CD4-positive, alpha-beta T cell treated with Interleukin-17A for 4 hours (primary cell): ENCODE measurements around the gene SCLY.

Source experiments
- DNase-seq: peaks from one replicate; pipeline ENCODE4 v3.0.0-alpha.2; 2020; ENCODE audit warnings: mixed read lengths

The SCLY gene

DNA sequence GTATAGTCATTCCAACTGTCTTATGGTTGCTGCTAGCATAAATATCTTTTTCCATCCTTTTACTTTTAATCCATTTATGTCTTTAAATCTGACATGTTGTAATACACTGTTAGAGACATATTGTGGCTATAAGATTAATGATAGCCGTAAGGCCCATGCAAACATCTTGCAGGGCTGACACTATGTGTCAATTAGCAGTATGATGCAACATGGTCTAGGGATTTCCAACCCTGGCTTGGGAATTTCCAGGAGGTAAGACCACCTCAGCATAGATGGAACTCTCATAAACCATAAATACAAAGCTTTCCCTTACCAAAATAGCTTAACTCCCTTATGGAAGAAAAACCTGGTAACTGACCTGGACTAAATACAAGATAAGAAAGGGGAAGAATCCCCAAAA lies 16.5 kb downstream of the SCLY start:
- no peak for DNase-seq

DNA sequence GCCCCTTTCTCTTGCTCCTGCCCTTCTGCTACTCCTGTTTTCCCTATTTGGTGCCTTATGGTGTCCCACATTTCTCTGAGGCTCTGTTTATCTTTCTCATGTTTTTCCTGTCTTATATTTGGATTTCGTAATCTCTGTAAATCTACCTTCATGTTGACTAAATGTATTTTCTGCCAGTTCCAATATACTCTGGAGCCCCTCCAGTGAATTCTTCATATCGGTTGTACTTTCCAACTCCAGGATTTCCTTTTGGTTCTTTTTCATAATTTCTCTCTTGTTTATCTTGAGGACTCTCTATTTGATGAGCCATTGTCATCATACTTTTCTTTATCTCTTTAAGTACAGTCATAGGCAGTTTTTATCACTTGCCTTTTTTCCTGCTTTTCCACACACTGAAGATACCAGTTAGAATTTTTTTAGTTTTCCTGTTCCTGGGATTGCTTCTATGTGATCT lies 19.1 kb downstream of the SCLY start:
- DNase-seq = no peak

DNA sequence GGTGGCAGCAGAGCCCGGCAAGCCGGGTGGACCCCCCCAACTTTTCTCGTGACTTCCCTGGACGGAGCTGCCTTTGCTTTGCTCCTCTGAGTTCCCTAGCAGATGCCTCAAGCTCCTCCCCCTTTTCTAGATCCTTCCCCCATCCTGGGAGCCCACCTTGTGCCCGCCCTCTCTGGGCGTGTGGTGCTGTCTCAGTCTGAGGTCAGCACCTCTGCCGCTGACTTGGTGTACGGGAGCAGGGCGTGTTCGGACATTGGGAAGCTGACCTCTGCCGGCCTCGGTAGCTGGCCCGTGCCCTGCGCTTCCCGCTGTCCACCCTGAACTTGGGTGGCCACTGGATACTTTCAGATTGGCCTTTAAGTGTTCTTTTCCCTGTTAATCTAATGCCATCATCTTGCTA lies 19.7 kb downstream of the SCLY start:
- DNase-seq = no peak

DNA sequence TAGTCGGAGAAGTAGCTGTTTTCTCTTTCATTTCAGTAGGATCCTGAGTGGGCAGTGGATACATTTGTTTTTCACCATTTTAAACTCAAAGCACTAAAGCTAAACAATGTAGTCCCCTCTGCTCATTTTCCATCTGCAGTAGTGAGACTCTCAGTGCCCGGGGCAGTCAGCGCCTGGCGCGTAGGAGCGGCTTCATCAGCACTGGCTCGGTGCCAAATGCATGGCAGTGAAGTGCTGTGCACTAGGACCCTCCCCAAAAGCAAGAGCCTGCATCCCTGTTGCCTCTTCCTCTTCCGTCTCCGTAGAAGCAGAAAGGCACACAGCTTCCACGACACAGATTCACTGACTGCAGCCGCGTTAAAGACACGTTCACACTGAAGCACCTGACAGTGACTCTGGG lies 20.3 kb downstream of the SCLY start:
- no peak for DNase-seq

DNA sequence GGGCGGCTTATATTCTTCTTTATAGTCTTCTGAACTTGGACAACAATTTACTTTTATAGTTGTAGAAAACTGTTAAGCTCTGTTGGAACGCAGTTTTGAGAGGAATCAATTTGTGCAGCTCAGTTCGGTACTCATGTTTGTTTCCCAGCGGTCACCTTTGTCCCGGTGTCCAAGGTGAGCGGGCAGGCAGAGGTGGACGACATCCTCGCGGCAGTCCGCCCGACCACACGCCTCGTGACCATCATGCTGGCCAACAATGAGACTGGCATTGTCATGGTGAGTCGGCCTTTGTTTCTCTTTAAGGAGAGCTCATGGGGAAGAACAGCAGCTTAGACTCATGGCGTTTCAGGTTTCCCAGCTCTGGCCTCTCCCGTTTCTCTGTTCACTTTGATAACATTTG lies 20.8 kb downstream of the SCLY start:
- no peak for DNase-seq

DNA sequence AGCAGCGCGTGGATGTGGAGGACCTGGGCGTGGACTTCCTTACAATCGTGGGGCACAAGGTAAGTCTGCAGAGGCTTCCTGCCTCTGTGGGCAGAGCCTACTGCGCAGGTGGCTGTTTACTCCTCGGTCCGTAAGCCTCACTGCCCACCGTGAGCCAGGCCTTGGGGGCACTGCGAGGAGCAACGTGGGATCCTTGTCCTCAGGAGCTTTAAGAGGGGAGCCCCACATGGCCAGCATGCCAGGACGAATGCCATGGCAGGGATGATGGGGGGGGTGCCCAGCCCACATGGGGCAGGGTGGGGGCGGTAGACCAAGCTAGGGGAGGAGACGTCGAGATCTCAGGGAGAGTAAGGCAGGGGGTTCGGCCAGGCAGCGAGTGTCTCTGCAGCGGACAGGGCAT lies 21.4 kb downstream of the SCLY start:
- no peak for DNase-seq

DNA sequence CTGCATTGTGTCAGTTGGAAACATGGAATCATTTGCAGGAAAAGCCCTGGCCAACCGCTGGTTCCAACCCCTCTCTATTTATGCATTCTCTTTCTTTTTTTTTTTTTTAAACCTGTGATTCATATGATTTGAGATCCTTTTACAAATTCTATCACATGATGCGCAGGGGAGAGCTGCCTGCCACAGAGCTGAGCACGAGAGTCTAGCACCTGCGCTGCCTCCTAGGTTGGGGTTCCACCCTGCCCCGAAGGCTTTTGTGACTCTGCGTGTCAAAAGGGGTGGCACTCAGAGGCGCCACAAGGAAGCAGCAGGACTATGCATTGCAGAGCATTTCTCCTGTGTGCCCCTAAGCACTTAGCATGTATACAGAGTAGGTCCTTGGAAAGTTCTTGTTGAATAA lies 22.0 kb downstream of the SCLY start:
- DNase-seq = no peak

DNA sequence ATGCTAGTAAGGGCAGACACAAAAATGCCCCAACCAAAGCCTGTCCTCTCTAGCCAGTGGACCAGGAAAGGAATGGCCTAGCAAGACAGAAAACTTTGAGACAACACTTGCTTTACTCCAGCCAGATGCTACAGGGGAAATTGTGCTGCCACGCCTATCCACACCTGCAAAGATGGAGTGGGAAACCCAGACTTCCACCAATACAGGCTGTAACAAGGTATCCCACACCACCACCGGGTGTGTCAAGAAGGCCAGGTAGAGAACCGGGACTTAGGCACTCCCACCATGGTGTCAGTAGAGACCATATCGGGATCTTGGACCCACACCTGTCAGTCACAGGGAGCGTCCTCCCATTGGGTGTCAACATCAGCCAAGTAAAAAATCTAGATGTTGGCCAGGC lies 23.1 kb downstream of the SCLY start:
- no peak for DNase-seq

DNA sequence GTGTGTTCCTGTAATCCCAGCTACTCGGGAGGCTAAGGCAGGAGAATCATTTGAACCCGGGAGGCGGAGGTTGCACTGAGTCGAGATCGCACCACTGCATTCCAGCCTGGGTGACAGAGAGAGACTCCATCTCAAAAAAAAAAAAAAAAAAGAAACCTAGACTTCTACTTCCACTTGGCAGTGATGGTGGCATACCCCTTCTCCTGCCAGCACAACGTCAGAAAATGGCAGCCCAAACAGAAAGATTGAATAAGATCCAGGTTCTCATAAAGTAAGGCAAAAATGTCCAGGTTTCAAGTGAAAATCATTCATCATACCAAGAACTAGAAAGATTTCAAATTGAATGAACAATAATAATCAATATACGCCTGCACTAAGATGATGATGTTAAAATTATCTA lies 24.0 kb downstream of the SCLY start:
- DNase-seq = no peak

DNA sequence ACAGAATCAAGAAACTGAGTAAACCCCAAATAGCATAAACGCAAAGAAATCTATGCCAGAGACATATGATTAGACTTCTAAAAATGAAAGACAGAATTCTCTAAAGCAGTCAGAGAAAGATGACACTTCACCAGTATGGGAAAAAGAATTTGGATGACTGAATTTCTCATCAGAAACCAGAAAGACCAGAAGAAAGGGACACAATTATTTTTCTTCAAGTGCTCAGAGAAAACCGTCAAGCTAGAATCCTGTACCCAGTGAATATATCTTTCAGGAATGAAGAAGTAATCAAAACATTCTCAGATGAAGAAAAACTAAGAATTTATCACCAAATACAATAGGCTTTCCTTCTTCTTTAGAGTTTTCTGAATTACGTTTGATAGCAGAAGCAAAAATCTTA lies 25.1 kb downstream of the SCLY start:
- DNase-seq = no peak

DNA sequence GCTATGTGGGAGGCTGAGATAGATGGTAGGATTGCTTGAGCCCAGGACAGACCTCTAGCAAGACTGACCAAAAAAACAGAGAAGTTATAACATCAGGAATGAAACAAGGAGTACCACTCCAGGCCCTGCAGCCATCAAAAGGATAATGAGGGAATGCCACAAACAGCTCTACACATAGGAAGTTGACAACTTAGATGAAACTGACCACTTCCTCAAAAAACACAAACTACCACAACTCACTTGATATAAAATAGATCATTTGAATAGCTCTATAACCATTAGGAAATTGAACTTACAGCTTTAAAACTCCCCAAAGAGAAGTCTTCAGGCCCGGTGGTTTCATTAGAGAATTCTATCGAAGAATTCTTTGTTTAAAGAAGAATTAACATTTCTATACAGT lies 26.4 kb downstream of the SCLY start:
- no peak for DNase-seq

DNA sequence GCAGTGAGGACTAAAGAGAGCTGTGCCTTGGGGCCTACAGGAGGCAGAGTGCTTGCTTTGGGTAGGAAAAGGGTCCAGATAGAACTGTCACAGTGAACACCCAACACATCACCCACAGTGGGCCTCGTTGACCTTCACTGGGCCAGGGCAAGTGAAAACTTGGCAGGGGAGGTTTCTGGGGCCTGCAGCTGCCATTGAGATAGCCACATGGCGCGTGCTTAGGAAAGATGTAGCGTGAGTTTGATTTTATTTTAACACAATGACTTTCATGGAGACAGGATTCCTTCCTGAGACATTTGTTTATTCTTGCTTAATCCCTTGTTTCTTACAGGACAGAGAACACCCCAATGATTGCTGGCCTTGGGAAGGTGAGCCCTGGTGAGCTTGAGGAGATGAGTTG lies 30.1 kb downstream of the SCLY start:
- DNase-seq = no peak

DNA sequence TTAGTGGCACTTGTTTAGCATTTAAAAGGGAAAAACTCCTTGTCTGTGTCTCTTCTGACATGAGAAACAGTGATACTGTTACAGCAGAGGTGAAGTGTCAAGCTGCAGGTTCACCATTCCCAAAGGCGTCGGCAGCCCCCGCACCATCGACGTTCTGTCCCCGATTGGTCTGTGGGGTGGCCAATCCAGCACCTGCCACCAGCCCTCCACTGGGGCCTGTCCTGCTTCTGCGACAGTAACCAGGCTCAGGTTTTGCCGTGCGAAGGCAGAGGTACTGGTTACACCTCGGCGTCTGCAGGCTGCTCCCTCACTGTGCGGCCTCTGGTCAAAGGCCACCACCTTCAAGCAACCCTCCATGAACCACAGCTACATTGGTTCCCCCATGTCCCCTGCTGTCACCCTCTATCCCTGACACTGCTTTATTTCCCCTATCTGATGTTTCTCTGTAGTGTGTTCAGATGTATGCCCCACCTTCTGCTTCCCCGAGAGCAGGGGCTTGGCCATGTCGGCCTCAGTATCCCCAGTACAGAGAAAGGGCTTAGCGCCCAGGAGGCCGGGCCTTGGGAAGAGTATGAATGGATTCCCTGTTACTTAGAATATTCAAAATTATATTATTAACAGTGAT lies 30.7 kb downstream of the SCLY start:
- no peak for DNase-seq

DNA sequence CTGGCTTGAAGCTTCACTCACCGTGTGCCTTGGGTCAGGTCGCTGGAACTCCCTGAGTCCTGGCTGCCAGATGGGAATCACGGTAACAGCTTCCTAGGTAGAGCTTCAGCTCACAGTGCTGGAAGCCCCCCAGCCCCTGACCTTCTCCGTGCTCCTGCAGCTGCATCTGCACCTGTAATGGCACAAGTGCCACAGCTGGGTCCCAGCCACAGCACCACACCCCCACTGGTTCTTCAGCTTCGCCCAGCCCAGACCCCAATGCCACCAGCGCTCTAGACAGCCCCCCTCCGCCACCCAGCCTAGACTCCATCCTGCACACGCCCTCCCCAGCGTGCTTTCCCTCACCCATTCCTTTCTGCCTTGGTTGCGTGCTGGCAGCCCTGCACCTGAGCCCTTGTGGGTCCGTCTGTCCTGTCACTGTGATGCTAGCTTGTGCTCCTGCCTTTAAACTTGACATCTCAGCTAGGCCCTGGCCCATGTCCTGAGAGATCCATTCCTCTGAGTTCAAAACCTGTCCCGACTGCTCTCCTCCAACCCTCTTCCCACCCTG lies 31.8 kb downstream of the SCLY start:
- no peak for DNase-seq

DNA sequence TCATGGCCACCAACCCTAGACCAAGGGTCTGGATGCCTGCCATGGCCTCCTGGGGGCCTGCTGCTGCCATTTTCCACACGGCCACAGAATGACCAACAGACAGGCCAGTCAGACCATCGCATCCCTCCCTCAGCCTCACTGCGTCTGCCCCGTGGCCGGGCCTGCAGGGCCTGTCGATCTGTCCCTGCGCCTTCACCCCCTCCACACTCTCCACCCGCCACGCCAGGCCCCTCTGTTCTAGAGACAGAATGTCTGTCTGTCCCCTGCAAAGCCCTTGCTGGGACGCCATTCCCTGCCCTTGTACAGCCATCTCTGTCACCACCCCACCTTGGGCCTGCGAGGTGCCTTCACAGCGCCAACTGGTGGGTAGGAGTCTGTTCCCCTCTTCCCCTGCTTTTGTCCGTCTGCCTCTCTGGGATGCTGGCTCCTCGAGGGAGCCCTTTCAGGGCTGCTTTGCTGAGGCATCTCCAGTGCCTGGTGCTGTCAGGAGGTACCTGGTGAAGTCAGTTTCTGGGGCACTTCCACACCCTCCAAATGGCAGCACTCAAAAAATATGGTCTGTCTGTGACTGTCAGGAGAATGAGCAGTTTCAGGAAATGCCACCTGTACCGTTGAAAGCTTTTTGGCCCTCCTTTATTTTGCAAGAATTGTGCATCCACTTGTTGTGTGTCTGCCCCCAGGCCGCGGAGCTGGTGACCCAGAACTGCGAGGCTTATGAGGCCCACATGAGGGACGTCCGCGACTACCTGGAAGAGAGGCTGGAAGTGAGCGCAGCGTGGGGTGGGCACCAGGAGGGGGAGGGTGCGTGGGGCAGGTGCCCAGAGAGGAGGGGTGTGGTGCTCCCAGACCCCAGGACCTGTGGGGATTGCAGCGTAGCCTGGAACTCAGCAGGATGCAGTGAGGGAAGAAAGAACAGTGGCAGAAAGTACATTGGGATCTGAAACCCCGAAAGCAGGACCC lies 32.7 kb downstream of the SCLY start:
- no peak for DNase-seq

DNA sequence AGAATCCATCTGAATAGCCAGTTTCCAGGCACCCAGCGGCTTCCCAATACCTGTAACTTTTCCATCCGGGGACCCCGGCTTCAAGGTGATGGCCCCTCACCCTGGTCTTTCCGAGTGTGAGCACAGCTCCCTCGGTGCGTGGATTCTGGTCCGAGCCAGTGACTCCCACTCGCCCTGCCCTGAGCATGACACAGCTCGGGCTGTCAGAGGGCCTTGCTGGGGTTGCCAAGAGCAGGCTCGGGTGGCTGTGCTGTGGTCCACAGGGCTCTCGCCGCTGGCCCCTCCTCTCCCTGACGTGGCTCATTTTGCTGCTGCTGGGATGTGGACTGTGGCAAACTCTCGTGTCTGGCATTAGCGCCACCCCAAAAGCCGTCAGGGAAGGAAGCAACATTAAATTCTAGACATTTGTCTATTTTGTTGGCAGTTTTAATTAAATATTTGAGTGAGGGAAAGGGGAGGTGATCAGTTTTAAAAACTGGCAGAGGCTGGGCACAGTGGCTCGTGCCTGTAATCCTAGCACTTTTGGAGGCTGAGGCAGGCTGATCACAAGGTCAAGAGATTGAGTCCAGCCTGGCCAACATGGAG lies 33.7 kb downstream of the SCLY start:
- DNase-seq = no peak

DNA sequence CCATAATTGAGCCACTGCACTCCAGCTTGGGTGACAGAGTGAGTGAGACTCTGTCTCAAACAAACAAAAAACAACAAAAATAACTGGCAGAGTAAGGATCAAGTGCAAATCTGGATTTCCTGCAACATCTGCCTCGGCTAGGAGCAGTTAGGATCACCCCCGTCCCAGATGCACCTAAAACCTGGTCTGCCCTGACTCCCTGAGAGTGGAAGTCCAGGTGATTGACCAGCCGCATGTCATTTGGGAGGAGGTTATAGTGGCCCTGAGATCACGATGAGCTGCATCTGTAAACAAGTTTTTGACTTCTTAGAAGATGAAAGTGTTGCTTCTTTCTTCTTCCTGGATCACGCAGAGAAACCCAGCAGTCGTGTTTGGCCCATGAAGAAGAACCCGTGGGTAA lies 34.3 kb downstream of the SCLY start:
- no peak for DNase-seq

DNA sequence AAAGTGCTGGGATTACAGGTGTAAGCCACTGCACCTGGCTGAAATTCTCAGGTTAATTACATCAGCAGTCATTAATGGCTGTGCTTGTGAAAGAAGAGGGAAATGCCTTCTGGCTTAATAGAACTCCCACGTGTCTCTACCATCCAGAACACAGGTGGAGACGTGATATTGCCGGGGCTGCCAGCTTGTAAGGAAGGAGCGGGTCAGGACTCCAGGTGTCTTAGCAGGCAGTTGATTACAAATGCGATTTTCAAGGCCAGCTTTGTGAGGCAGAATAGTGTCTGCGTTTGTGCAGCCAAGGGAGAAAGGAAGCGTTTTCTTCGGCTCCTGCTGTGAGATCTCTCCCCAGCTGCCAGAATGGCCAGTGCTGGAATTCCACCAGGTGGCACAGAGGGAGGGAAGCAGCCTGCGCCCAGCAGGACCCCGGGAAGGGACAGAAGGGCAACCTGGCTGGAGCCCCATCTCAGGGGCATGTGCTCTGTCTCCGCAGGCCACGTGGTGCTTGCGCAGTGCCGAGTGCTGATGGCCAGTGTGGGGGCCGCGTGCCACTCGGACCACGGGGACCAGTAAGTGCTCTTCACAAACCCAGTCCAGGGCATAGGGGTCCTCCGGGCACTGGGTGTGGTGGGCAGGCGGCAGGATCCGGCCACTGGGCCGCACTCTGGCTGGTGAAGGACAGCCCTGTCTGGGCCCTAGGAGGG lies 35.7 kb downstream of the SCLY start:
- DNase-seq = no peak

DNA sequence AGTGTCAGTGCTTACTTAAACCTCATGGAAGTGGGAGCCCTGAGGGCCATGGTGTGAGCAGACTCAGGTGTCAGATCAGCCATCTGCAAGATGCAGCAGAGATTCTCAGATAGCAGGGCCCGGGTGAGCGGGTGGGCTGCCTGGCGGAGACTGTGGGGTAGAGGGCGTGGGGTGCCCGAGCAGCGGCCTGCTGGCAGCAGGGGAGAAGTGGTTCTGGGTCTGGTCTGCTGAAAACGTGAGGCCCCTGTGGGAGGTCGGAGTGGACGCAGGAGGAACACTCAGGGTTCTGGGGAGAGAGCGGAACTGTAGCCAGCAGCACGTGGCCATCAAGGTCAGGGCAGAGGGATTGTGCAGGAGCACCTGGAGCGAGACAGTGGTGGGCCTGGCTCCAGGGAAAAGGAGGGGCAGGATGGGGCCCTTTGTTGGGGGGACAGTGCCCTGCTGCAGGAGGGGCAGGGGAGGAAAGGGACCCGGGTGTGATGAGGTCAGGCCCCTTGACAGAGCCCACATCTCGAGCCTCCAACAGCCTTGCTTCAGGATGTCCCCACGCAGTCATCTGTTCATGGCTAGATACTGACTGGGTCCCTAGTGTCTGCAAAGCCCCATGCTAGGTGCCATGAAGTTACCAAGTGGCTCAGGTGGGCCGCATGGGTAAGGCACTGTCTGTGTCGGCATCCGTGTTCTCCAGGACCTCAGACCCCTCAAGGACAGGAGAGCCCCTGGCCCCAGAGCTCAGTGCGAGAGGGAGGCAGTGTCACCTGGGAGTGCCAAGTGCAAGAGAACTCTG lies 36.6 kb downstream of the SCLY start:
- no peak for DNase-seq

DNA sequence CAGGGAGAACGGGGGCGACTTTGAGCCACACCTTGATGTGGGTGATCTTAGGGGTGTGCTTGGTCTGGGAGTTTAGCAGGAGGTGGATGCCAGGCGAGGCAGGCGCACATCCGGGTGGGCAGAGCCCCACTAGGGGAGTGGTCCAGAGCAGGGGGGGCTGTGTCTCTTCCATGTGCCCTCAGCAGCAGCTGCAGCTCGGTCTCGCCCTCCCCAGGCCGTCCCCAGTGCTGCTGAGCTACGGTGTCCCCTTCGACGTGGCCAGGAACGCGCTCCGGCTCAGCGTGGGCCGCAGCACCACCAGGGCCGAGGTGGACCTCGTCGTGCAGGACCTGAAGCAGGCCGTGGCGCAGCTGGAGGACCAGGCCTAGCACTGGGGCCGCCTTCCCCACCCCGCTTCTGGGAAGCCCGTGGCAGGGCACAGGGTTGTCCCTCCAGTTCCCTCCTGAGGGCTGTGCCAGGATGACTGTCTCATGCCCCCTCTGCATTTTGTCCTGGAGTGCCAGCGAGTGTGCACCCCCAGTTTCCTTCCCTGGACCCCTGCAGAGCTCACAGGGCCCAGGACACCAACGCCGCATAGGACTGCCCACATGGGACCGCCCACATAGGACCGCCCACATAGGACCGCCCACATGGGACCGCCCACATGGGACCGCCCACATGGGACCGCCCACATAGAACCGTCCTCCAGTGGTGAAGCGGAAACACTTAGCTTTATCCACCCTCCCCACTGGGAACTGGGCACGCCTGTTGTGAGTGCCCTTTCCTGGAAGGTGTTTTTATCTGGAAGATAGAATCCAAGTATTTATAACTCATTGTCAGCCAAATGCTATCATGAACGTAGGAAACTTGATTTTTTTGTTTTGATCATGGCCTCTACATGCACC lies 37.4 kb downstream of the SCLY start:
- peak; percentile 21 for DNase-seq
